WI38 (cell line): ENCODE results near the gene THSD4.

ENCODE experiments used
- H3K4me3 ChIP-seq: 2 replicates; pipeline ENCODE4 v1.5.1; 2011; ENCODE audit warnings: low read depth, mild to moderate bottlenecking, control low read depth, low read length
- CTCF ChIP-seq: IDR thresholded peaks from 2 replicates; pipeline ENCODE4 v1.5.1; 2012; ENCODE audit warnings: low read depth, mild to moderate bottlenecking, control low read depth, low read length

Gene THSD4

GRCh38 chr15:71342658-71343057 lies 227.4 kb downstream of the THSD4 start:
- TF ChIP-seq CTCF: no peak
- H3K4me3 ChIP-seq: no peak overlapping the region

GRCh38 chr15:71344316-71344715 lies 229.0 kb downstream of the THSD4 start:
- H3K4me3 ChIP-seq: no peak overlapping the region
- TF ChIP-seq CTCF: no peak

- no peak overlapping the region for H3K4me3 ChIP-seq
- no peak for TF ChIP-seq CTCF
Observed at GRCh38 chr15:71345186-71345585, 229.9 kb downstream of the THSD4 start.

- TF ChIP-seq CTCF: no peak
Observed at GRCh38 chr15:71346464-71346863, 231.2 kb downstream of the THSD4 start.

GRCh38 chr15:71348597-71348996 lies 233.3 kb downstream of the THSD4 start:
- no peak overlapping the region for H3K4me3 ChIP-seq
- TF ChIP-seq CTCF: no peak

More at GRCh38 chr15:71346464-71346863, 231.2 kb downstream of the THSD4 start:
- H3K4me3 ChIP-seq: no peak overlapping the region

- TF ChIP-seq CTCF: no peak
- H3K4me3 ChIP-seq: no peak overlapping the region
Observed at GRCh38 chr15:71349336-71349735, 234.1 kb downstream of the THSD4 start.

- H3K4me3 ChIP-seq: no peak overlapping the region
- TF ChIP-seq CTCF: no peak
Observed at GRCh38 chr15:71349736-71350526, 234.7 kb downstream of the THSD4 start.
